ENCODE data around the gene ZRANB3.
"Not testable (repeated sequence)": the region's sequence is repeated elsewhere in the genome, so short reads cannot be mapped to it uniquely, and the experiment has no call there.

ZRANB3 gene

DNA sequence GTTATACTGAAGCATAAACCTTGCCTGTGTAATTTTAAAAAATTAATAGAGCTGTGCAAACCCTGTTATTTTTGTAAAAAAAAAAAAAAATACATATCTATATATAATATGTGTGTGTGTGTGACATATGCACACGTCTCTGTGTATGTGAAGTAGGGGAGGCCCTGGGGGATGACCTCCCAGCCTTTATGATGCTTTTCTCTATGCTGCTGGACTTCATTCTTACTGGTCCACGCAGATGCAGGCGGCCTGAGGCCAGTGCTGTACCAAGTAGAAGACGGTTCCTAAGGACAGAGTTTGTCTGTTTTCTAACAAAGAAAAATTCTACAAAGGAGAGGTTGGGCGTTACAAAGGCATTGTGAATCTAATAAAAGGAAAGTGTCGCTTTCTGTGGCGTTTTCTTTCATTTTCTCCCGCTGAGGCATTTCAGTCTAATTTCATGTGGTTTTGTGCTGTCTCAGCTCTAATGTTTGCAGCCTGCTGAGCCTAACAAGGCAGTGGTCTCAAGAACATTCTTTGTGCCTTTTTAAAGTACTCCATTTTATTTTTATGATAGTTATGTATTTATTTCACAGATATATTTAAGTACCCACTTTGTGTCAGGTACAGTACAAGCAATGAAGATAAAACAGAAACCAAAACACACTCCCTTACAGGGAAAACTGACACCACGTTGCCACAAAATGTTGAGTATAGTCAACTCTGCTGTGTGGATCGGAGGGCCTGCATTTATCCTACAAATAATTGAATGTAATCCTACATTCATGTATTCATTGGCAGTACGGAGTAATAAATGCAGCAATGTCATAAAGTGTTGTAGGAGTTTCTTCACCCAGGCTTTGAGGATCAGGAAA is 360.9 kb downstream of the ZRANB3 start:
- DNase-seq, result no peak

DNA sequence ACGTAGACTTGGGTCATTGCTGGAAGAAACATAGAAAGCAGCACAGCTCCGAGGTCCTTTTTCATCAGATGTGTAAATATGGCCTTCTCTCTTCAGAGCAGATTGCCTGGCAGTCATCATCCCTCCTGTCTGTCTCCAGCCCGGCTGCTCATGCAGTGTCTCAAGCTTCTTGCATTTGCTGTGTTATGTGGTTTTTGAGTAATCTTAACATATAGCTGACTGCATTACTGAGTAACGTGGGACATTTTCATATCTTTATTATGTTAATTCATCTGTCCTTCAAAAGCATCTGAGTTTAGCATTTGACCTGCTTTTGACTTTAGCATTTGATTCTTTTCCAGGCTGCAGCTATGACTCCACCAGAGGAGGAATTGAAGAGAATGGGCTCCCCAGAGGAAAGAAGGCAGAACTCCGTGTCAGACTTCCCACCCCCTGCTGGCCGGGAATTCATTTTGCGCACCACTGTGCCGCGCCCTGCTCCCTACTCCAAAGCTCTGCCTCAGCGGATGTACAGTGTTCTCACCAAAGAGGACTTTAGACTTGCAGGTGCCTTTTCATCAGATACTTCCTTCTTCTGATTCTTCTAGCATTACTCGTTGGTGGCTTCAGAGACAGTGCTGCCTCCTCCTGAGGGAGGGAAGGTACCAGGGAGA is 362.7 kb downstream of the ZRANB3 start:
- no peak for DNase-seq

DNA sequence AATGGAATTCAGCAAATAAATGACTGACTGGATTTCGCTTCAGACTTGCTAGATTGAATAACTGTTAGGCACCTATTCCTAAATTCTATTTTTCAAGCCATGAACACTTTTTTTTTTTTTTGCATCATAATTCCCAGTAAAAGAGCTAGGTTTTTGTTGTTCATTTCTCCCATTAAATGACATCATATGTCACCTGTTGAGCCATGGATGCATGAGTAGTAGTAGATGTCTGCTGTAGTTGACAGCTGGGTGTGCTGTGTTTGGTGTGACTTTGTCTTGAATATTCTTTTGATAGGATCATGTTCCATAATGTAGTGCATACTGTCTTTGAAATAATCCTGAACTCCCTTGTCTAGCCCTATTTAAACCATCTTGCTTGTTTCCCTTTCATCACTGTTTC is 363.7 kb downstream of the ZRANB3 start:
- DNase-seq, result no peak

DNA sequence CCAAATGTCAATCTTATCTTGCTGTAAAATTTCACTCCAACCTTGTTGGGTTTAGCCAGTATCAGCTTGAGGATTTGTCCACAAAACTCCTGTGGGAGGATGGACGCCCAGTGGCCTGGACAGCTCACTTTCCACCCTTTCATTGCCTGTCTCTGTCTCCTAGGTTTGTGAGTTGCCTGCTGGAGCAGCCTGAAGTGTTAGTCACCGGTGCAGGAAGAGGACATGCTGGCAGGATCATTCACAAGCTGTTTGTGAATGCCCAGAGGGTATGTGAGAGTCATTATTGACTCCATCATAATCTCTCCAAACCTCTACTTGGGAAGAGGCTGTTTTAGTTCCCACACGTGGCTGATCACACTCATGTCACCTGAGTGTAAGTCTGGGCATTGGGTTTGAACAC is 366.6 kb downstream of the ZRANB3 start:
- peak; percentile 27 for DNase-seq

DNA sequence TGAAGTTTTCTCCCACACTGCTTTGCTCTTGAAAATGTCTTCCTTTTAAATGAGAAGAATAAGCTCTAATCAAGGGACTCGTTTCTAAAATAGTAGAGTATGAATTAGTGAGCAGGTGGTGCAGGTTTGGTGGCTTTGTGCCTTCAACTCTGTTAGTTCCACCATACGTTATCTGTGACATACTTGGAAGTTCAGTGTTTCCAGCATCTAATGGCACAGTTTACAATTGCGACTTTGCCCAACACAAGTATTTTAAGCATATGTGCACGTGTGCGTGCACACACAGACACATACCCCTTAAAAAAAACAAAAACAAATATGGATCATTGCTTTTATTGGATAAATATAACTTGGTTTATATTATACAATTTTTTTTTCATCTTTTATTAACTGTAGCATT is 367.1 kb downstream of the ZRANB3 start:
- DNase-seq, result no peak

DNA sequence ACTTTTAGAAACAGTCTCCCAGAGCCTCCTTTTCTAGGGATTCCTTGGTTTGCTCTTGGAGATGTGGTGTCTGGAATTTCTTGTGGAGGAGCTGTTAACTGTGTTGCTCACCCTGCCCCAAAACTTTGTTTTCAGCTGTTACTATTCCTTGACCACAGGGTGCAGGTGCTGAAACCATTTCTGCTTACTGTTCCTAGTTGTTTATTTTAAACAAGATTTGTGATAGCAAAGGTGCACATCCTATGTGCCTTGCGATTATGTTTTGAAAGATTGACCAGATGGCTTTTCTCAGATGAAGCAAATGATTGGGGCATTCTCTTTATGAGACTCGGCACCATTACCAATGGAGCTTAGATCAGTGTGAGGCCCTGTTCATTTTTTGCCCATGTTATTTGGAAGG is 367.7 kb downstream of the ZRANB3 start:
- no peak for DNase-seq

DNA sequence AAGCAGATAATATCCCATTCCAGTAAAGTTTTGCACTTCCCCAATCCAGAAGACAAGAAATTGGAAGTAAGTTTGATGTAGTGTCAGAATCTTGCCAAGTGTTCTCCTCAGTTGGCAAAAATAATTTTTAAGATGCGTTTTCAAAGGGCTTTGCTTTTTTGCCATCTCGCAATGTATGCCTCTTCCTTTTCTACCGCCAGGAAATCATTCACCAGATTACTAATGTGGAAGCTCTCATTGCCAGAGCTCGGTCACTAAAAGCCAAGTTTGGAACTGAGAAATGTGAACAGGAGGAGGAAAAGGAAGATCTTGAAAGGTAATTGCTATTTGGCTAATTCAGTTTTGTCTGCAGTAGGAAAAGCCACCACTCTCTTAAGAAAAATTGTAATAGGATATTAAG is 368.2 kb downstream of the ZRANB3 start:
- DNase-seq, result no peak

DNA sequence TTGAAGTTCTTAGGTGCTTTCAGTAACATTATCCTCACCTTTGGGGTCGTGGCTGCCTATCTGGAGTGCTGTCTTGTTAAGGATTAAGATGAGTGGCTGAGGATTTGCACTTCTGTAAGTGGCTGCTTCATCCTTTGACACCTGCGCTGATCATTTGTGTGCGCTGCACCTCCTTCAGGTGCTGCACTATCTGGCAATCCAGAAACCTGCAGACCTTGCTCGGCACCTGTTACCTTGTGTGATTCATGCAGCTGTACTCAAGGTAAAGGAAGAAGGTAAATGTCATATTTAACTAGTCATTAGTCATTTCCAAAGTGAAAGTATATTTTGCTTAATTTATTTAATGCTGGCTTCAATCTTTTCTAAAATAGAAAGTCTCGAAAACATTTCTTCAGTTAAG is 368.6 kb downstream of the ZRANB3 start:
- no peak for DNase-seq

DNA sequence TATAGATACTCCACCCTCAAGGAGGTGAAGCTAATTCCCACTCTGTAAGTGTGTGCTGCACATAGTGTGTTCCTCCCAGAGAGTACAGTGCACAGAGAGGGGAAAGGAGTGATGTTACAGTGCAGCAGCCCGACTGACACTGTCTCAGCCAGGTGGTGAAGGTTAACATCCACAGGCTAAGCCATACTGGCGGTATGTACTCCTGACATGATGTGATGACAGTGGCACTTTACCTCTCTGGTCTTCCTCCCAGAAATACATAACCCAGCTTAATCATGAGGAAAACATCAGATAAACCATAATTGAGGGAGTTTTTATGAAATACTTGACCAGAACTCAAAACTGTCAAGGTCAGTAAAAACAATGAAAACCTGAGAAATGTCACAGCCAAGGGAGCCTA is 371.8 kb downstream of the ZRANB3 start:
- no peak for DNase-seq

DNA sequence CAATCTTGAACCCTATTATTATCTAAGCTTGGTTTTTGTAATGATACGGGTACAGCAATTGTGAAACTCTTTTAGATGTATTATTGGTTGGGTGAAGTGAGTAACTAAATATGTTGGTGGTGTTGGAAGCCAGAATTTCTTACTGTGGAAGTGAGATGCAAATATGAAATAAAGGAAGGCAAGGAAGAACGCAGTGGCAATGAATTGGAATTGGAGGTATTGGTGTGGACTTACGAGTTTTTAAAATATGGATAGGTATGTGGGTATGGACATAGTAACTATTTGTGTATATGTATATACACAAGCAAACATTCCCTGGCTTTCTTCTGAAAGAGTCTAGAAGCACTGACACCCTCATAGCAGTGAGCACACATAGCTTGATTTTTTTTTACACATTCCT is 373.2 kb downstream of the ZRANB3 start:
- no peak for DNase-seq

DNA sequence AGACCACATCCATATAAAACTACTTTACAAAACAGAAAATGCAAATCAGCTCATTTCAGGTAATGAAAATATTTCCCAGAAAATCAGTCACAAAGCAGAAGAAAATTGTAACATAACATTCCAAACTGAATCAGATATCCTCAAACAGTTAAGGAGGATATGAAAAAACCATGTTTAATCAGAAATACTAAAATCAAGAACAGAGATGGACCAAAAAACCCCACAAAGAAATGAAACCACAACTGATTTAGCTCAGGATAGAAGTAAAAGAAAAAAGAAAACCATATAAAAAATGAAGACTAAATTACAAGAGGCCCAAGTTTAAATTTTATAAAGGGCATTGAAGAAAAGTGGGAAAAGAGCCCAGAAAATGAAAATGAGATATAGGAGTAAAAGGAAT is 376.1 kb downstream of the ZRANB3 start:
- DNase-seq, result no peak

DNA sequence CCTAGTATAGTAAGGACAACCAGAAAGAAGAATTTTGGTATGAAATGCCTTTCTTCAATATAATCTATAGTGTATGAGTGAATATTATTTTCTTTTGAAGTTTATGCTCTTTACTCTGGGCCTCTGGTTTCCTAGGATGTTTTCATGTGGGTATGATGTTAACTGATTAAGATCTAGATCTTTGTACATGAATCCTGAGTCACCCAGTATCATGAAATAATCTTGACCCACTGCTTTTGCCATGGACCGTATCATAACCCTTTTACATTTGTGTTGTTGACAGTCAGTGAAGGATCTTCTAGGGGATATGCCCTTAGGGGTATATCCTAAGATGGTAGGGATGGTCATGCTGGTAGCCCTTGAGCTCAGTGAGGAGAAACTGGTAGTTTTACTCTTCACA is 378.7 kb downstream of the ZRANB3 start:
- no peak for DNase-seq

DNA sequence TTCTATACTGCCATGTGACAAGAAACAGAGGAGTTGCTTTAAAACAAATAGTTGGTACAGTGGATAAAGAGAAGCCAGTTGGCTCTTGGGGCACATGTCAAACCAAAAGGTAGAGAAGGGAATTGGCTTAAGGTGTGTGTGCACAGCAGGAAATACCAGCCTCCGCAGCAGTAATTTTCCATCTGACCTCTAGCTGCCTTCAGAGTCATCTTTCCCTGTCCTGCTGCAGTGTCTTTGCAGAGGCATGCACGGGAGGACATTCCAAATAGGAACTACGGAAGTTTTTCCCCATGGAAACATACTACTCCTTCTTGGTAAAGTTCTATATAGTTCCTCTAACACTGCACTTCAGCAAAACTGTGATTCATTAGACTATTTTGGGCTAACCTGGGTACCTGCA is 379.4 kb downstream of the ZRANB3 start:
- no peak for DNase-seq

DNA sequence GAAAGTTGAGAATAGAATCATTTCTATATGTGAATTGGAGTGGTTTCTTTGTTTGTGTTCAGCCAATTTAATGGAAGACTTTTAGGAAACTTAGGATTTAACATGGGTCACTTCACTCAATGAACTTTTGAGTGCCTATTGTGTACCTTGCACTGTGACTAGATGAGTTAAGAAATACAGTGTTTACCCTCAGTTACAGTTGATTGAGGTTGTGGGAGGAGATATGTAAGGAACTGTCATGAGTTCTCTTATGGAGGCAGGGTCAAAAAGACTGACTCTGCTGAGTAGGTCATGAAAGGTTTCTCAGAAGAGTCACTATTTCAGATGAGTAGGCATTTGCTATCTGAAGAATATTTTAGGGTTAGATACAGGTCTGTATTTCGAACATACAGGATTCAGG is 380.3 kb downstream of the ZRANB3 start:
- DNase-seq, result no peak

DNA sequence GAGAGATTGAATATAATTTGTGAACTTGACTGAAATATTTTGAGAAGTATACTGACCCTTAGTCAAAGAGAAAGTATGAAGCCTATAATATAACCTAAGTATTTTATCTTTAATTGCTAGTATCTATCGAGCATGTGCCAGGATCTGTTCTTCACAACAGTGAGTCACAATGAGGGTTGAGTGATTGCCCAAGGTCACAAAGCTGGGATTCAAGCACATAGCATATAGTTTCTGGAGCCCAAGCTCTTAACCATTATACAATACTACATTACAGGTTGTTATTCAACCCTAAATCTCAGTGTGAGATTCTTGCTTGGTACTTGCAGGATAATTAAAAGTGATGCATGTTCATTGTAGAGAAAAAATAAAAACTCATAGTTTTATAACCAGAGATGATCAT is 381.8 kb downstream of the ZRANB3 start:
- DNase-seq, result no peak

DNA sequence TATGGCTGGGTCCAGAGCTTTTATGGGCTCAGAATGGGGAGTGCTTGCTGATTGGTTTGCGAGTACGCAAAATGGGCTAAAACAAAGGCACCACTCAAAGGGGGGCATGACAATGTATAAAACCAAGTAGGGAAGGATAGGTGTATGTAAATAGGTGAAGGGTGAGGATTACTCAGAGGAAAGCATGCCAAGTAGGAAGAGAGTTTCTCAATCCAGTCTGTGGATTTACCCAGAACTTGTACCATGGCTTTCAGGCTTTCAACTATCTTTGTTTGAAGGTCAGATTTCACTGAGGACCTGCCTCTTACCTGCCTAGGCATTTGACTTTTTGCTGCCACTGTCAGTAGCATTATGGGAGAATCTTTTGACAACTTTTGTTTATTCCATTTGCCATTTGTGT is 386.7 kb downstream of the ZRANB3 start:
- DNase-seq, result no peak

DNA sequence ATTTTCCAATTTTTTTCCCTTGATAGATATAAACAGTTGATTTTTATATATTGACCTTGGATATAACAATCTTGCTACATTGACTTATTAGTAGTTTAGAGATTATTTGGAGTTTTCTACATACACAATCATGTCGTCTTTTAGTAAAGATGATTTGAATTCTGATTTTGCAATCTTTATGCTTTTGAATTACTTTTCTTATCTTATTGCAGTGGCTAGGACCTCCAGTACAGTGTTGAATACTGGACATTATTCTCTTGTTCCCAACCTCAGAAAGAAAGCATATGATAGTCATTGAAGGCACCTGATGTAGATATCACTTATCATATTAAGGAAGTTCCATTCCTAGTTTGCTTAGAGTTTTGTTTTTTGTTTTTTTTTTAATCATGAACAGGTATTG is 388.7 kb downstream of the ZRANB3 start:
- no peak for DNase-seq

DNA sequence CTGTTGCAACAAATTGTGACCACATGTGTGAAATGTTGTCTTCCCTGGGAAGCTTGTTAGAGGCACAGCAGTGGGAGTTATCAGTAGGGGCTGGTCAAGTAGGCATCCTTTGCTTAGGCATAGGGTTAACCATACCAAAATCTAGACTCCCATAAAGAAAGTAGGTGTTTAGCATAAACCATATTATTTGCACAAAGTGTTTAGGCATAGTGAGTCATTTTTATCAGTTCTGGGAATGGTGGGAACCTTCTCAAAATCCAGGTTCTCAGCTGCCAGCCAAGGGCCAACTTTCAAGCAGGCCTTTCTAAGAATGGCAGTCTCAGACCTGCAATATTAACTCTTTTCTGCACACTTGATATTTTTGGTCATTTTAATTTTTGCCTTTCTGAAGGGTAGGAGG is 390.4 kb downstream of the ZRANB3 start:
- DNase-seq, result no peak

DNA sequence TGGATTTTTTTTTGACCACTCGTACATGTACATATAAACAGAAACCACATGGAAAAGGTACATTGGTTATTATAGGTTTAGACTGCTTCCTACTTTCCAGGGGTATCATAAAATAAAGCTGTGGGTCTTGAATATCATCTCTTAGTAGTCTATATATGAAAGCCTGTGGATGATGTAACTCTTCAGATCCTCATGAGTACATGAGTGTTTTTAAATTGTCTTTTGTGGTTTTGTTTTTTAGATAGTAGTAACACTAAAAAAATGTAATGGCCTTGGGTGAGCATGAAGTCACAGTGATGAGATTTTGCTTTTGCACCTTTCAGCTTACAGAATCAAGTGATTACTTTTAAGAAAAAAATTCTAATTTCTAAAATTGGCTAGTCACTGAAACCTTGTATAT is 398.7 kb downstream of the ZRANB3 start:
- DNase-seq, result no peak

DNA sequence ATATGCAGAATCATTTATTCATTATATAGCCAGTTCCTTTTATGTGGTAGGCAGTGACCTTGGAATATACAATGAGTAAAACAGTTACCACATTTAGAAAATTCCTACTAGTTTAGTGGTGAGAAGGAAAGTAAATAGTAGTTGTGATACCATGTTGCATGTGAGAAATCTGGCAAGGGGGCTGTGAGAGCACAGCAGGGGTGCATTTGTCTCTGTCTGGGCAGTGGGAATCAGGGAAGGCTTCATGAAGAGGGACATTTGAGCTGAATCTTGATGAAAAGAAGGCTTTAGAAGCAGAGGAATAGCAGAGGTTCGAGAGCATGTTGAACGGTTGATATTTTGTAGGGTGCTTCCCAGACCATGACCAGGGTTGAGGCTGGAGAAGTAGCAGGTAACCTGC is 400.3 kb downstream of the ZRANB3 start:
- DNase-seq, result no peak

DNA sequence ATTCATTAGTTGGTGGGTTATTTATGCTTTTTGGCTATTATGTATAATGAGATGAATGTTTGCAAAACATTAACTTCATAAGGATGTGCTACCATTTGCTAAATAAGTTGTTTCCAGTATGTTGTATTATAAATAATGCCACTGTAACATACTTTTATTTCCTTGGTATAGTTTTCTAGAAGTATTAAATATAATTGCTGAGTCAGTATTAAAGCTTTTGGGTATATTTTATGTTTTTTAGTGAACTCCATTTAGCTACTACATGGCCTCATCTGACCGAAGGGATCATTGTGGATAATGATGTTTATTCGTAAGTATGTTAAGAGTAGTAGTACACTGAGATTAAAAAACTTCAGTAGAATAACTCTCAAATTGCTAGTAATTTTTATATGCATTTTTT is 405.1 kb downstream of the ZRANB3 start:
- DNase-seq, result no peak

DNA sequence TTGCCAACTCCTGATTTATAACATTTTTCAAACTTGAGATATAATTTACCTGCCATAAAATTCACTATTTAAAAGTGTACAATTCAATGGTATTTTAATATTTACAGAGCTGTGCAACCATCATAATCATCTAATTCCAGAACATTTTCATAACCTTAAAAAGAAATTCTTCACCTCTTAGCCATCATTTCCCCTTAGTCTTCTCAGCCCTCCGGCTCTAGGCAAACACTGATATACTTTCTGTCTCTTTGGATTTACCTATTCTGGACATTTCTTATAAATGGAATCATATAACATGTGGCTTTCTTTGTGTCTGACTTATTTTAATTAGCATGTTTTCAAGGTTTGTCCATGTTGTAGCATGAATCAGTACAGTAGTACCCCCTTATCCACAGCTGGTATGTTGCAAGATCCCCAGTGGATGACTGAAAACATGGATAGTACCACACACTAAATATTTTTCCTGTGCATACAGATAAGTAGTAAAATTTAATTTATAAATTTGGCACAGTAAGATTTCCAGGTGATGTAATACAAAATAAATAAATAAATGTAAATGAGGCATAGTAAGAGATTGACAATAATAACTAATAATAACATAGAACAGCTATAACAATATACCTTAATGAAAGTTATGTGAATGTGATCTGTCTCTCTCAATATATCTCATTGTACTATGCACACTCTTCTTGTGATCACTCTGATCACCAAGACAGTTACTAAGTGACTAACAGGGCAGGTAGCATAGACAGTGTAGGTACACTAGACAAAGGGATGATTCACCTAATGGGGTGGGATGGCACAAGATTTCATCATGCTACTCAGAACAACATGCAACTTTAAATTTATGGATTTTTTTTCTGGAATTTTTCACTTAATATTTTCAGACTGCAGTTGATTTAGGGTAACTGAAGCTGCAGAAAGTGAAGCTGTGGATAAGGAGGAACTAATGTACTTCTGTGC is 405.8 kb downstream of the ZRANB3 start:
- no peak for DNase-seq

DNA sequence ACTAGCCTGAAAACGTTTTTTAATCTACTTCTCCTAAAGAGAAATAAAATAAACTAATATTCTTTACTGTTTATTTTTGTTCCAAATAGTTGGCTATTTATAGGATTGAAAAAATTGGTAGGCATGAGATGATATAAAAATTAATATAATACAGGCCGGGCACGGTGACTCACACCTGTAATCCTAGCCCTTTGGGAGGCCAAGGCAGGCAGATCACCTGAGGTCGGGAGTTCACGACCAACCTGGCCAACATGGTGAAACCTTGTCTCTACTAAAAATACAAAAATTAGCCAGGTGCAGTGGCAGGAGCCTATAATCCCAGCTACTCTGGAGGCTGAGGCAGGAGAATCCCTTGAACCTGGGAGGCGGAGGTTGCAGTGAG is 409.4 kb downstream of the ZRANB3 start:
- not testable (repeated sequence) for DNase-seq
